Prostate gland (tissue), 2 donors: ENCODE data around the gene CCL13. TPM values are rescaled to one million over a fixed set of nuclear protein-coding genes. Genes with fewer than 3 reads are reported as not detected.

Experiments
- DNase-seq: peaks from one replicate; pipeline ENCODE4 v3.0.0-alpha.2; 2019; ENCODE audit warnings: low spot score
- H3K27ac ChIP-seq, 2 donors: fragments of 200-600 bp; sonication (generic); 2 replicates each; pipeline ENCODE4 v1.5.1; 2017 to 2019
- H3K27me3 ChIP-seq: fragments of 200-600 bp; sonication (generic); replicated peaks from 2 replicates; pipeline ENCODE4 v1.5.1; 2019; ENCODE audit not compliant: insufficient read depth
- H3K36me3 ChIP-seq, 2 donors: fragments of 200-600 bp; sonication (generic); 1 replicate in 1 of 2; 2 replicates in 1 of 2; pipeline versions ENCODE4 v1.5.1 to v1.8.1; 2017 to 2019
- H3K4me1 ChIP-seq: fragments of 200-600 bp; sonication (generic); replicated peaks from 2 replicates; pipeline ENCODE4 v1.5.1; 2019
- H3K4me3 ChIP-seq, 2 donors: fragments of 200-600 bp; sonication (generic); 2 replicates each; pipeline ENCODE4 v1.5.1; 2017 to 2019
- H3K9me3 ChIP-seq: fragments of 200-600 bp; sonication (generic); 2 replicates; pipeline ENCODE4 v1.5.1; 2017
- CTCF ChIP-seq, 4 experiments: fragments of 200-600 bp in 2 of 4; fragments of 450-650 bp in 2 of 4; sonication (generic) in 2 of 4; IDR thresholded peaks; 1 replicate in 3 of 4; 2 replicates in 1 of 4; pipeline ENCODE4 v1.5.1; 2016 to 2019; ENCODE audit warnings: antibody characterized with exemption in 4 of 4, mild to moderate bottlenecking in 2 of 4, moderate library complexity in 2 of 4
- POLR2A ChIP-seq: fragments of 450-650 bp; IDR thresholded peaks from one replicate; pipeline ENCODE4 v1.6.1; 2016; ENCODE audit warnings: antibody characterized with exemption, mild to moderate bottlenecking
- POLR2AphosphoS5 ChIP-seq: sonication (generic); formaldehyde crosslinking; IDR thresholded peaks from one replicate; pipeline ENCODE4 v1.6.1; 2017; ENCODE audit warnings: antibody characterized with exemption
- WGBS: methylation state at CpG from one replicate; pipeline ENCODE4 v1.1.5; 2018; 5-methylcytosine and 5-hydroxymethylcytosine counted together
- intact Hi-C: fragments of 100-400 bp; cut with DNase I; formaldehyde crosslinking; loops from one replicate; pipeline ENCODE4 v1.14.2; 2022
- total RNA-seq, 2 donors: library from RNA; depleted of rRNA; stranded (reverse); fragments of >200 nt; gene quantifications; one replicate each; pipeline ENCODE4 v1.1.0, GENCODE V29; 2016

The CCL13 gene
- total RNA-seq, 2 donors from 2014 or later = not detected

- no peaks in the 10 kb centered on the region for H3K9me3 ChIP-seq
- no peaks in the 10 kb centered on the region for H3K4me1 ChIP-seq
- DNase-seq = peak; percentile 39
- H3K27ac ChIP-seq = no peak overlapping the region
- no peak for TF ChIP-seq CTCF (IDR thresholded peaks at IDR 0.05)
- peak; percentile 15 for TF ChIP-seq POLR2AphosphoS5
- WGBS = 27% methylated on average over 3 of the region's 3 CpGs
- no peaks in the 10 kb centered on the region for H3K27me3 ChIP-seq
- no peaks in the 10 kb centered on the region for H3K36me3 ChIP-seq
- intact Hi-C loops = no loop called here
- no peak overlapping the region for H3K4me3 ChIP-seq
Observed at GRCh38 chr17:34370997-34371395, 14.7 kb downstream of the CCL13 start.

DNA sequence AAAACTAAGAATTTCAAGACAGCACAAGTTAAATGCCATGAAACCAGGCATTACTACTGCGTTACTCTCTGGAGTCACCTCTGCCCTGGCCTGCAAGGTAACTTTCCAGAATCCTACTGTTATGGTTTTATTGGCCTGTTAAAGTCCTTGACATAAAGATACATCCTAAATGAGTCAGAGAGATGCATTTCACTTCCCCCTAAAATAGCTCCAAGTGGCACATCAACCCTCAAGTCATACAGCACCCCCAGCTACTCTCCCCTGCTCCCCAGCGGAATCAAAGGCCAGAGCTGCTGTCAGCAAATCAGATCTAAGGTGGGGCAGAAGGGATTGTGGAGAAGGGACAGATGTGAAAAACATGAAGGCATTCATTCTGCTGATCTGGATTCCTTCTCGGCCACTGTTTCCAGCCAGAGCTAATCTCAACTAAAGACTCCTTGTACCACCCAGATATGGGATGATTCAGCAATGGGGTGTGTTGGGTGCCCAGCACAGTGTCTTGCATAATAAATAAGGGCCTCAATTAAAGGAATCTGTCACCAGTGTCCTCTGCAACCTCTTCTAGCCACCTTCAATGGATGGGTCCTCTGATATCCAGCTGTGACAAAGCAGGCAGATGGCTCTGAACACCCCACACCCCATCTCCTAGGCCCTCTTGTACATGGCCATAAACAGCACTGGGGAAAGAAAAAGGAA, 15.3 kb downstream of the CCL13 start:
- DNase-seq = no peak
- Histone ChIP-seq H3K9me3 (no peaks in the 10 kb centered on the region), H3K27ac (no peak overlapping the region), H3K36me3 (no peaks in the 10 kb centered on the region), H3K4me1 (no peaks in the 10 kb centered on the region), H3K4me3 (no peak overlapping the region), H3K27me3 (no peaks in the 10 kb centered on the region)
- TF ChIP-seq POLR2AphosphoS5 (no peak), POLR2A (no peak), CTCF (IDR thresholded peaks at IDR 0.05) (no peak)
- intact Hi-C loops = no loop called here
- WGBS = 59% methylated on average over 3 of the region's 3 CpGs

DNA sequence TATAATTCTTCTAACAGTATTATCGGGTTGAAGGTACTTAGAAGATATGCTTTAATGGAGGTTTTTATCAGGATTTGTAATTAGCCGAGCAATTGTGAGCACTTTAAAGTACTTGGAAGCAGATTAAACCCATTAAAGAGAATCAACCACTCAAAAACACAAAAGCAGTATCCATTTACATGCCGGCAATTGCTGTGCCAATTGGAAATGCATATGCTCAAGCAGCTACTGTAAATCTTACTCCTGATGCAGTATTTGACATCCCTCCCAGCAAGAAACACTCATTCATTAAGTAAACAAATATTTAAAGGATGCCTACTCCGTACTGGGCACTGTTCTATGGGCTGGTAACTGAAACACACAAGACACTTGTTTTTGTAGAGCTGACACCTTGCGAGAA, 18.2 kb downstream of the CCL13 start:
- DNase-seq = no peak
- H3K4me1 ChIP-seq = no peaks in the 10 kb centered on the region
- intact Hi-C loops = no loop called here
- no peaks in the 10 kb centered on the region for H3K27me3 ChIP-seq
- TF ChIP-seq POLR2AphosphoS5 = no peak
- no peaks in the 10 kb centered on the region for H3K9me3 ChIP-seq
- 65% methylated on average over 5 of the region's 5 CpGs for WGBS
- no peak overlapping the region for H3K27ac ChIP-seq
- H3K4me3 ChIP-seq = no peak overlapping the region
- H3K36me3 ChIP-seq = no peaks in the 10 kb centered on the region

GRCh38 chr17:34375426-34375997, 19.2 kb downstream of the CCL13 start:
- intact Hi-C loops = no loop called here
- no peak for DNase-seq
- Histone ChIP-seq H3K27me3 (no peaks in the 10 kb centered on the region), H3K27ac (no peak overlapping the region), H3K36me3 (no peaks in the 10 kb centered on the region), H3K9me3 (no peaks in the 10 kb centered on the region), H3K4me1 (no peaks in the 10 kb centered on the region), H3K4me3 (no peak overlapping the region)
- TF ChIP-seq POLR2A (no peak), CTCF (IDR thresholded peaks at IDR 0.05) (no peak), POLR2AphosphoS5 (no peak)
- 77% methylated on average over 11 of the region's 11 CpGs for WGBS

- TF ChIP-seq POLR2A (no peak), POLR2AphosphoS5 (no peak)
- Histone ChIP-seq H3K4me1 (no peaks in the 10 kb centered on the region), H3K4me3 (no peak overlapping the region), H3K9me3 (no peaks in the 10 kb centered on the region), H3K36me3 (no peaks in the 10 kb centered on the region), H3K27me3 (peaks cover 2% of the 10 kb centered on the region), H3K27ac (no peak overlapping the region)
- intact Hi-C loops = no loop called here
- DNase-seq = no peak
- 98% methylated on average over 3 of the region's 3 CpGs for WGBS
Observed at GRCh38 chr17:34377078-34377823, 21.0 kb downstream of the CCL13 start.
